Measurements from ENCODE around the gene ANO10. TPM values are rescaled to one million over a fixed set of nuclear protein-coding genes. Genes with fewer than 3 reads are reported as not detected.

Gene ANO10
- total RNA-seq, 1 experiment from 2014 or later: 23.7 TPM

DNA sequence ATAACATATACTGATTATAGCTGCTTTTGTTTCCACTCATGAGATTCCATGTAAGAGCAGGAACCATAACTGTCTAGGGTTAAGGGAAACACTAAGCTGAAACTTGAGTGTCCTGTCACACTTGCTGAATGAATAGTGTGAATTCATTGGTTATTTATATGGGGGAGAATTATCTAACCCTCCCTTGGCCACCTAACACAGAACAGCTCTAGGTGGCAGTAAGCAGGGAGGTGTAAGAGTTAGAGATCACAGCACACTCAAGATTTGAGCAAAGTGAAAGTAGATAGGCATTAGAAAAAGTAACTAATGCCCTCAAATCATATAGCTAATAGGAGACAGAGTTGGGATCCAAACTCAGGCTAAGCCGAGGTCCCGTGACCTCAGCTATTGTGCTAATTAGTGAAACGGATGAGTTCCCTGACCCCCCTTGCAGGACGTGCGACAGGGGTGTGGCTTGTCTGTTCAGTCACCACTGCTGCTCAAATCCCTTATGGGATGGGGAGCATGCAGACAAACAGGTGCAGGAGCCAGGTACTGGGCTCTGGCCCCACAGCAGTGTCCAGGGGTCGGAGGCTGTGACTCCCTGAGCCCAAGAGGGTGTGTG, 27.7 kb upstream of the ANO10 start:
- Histone ChIP-seq H2AFZ (ENCODE audit: low read length) (no peak overlapping the region), H3K9ac (ENCODE audit: low read length) (no peak overlapping the region), H3K27me3 (ENCODE audit: low read length) (no peaks in the 10 kb centered on the region), H3F3A (ENCODE audit: low read length, unreplicated experiment) (no peaks in the 10 kb centered on the region), H3K9me3 (ENCODE audit: low read length) (no peaks in the 10 kb centered on the region), H3K36me3 (ENCODE audit: low read depth, low read length) (no peaks in the 10 kb centered on the region), H4K20me1 (ENCODE audit: low read length) (no peaks in the 10 kb centered on the region), H3K27ac (ENCODE audit: low read length) (no peak overlapping the region), H3K4me2 (ENCODE audit: low read length) (no peak overlapping the region), H3K4me1 (ENCODE audit: insufficient read depth, low read length) (no peaks in the 10 kb centered on the region; the same call in 1 of the 2 replicates), H3K9me2 (replicated peaks; ENCODE audit: low read length) (no peaks in the 10 kb centered on the region), H3K4me3 (ENCODE audit: low read length) (no peak overlapping the region), H3K79me2 (ENCODE audit: low read length) (no peaks in the 10 kb centered on the region)
- DNase-seq (no peak), ATAC-seq (no peak)
- ChIA-PET CTCF (no interaction called here), POLR2A (ENCODE audit: unreplicated experiment) (no interaction called here)
- no TSS peak for BruUV-seq (replicated peaks)
- TF ChIP-seq EZH2 (IDR thresholded peaks at IDR 0.05; ENCODE audit: low read length, unreplicated experiment): no peak
- TF ChIP-seq, protein P1, sequence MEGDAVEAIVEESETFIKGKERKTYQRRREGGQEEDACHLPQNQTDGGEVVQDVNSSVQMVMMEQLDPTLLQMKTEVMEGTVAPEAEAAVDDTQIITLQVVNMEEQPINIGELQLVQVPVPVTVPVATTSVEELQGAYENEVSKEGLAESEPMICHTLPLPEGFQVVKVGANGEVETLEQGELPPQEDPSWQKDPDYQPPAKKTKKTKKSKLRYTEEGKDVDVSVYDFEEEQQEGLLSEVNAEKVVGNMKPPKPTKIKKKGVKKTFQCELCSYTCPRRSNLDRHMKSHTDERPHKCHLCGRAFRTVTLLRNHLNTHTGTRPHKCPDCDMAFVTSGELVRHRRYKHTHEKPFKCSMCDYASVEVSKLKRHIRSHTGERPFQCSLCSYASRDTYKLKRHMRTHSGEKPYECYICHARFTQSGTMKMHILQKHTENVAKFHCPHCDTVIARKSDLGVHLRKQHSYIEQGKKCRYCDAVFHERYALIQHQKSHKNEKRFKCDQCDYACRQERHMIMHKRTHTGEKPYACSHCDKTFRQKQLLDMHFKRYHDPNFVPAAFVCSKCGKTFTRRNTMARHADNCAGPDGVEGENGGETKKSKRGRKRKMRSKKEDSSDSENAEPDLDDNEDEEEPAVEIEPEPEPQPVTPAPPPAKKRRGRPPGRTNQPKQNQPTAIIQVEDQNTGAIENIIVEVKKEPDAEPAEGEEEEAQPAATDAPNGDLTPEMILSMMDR (conservative IDR thresholded peaks at IDR 0.05; ENCODE audit: low read depth, low read length): no peak
- no peak for TF ChIP-seq EZH2phosphoT487 (IDR thresholded peaks at IDR 0.05; ENCODE audit: borderline replicate concordance, low read length)
- intact Hi-C loops (cut with micrococcal nuclease): no loop called here

DNA sequence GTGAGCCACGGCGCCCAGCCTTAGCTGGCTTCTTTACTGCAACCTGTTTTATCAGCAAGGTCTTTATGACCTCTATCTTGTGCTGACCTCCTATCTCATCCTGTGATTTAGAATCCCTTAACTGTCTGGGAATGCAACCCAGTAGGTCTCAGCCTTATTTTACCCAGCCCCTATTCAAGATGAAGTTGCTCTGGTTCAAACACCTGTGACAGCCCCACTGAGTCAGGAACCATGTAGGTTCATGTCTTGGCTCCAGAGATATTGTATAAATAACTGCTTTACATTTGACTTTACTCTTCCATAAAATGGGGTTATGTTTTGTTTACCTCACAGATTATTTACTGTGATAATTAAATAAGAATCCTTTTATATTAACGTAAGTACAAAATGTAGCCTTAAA, 27.1 kb upstream of the ANO10 start:
- Histone ChIP-seq H3K9ac (ENCODE audit: low read length) (no peak overlapping the region), H3K36me3 (ENCODE audit: low read depth, low read length) (no peaks in the 10 kb centered on the region), H4K20me1 (ENCODE audit: low read length) (no peaks in the 10 kb centered on the region), H3K27me3 (ENCODE audit: low read length) (no peaks in the 10 kb centered on the region), H3K79me2 (ENCODE audit: low read length) (no peaks in the 10 kb centered on the region), H3K4me2 (ENCODE audit: low read length) (no peak overlapping the region), H3K4me1 (ENCODE audit: insufficient read depth, low read length) (no peaks in the 10 kb centered on the region; the same call in 1 of the 2 replicates), H3K27ac (ENCODE audit: low read length) (no peak overlapping the region), H2AFZ (ENCODE audit: low read length) (no peak overlapping the region), H3K4me3 (ENCODE audit: low read length) (no peak overlapping the region), H3K9me2 (replicated peaks; ENCODE audit: low read length) (no peaks in the 10 kb centered on the region), H3K9me3 (ENCODE audit: low read length) (no peaks in the 10 kb centered on the region), H3F3A (ENCODE audit: low read length, unreplicated experiment) (no peaks in the 10 kb centered on the region)
- ATAC-seq: no peak
- no peak for TF ChIP-seq EZH2phosphoT487 (IDR thresholded peaks at IDR 0.05; ENCODE audit: borderline replicate concordance, low read length)
- TF ChIP-seq EZH2 (IDR thresholded peaks at IDR 0.05; ENCODE audit: low read length, unreplicated experiment): no peak
- TF ChIP-seq, protein P1 (conservative IDR thresholded peaks at IDR 0.05; ENCODE audit: low read depth, low read length): no peak
- no peak for DNase-seq
- POLR2A ChIA-PET (ENCODE audit: unreplicated experiment): no interaction called here
- intact Hi-C loops (cut with micrococcal nuclease): no loop called here
- no TSS peak for BruUV-seq (replicated peaks)
- CTCF ChIA-PET: no interaction called here

DNA sequence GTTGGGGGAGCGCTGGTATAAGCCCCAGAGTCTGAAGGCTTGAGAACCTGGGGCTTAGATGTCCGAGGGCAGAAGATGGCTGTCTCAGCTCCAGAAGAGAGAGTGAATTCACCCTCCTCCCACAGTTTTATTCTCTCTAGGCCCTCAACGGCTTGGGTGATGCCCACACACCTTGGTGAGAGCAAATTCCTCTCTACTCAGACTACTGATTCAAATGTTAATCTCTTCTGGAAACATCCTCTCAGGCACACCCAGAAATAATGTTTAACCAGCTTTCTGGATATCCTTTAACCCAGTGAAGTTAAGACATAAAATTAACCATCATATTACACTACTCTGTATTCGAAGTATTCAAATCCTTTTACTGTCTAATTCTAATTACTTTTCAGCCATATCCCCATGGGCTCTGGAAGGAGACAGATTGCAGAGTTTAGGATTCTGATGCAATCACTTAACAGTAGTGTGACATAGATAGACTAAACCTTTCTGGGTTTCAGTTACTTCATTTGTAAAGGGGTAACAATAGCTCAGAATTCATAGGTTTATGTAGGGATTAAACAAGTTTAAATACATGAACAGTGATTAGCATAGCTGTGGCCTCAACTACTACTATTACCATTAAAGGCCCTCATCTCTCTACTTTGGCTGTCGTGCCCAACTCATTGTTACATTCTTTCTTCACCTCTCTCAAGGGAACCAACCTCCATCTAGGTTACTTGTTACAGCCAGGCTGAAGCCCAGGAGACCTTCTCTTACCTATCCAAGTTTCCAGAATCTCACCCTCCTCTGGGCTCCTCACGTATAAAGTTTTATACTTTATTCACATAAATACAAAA, 25.7 kb upstream of the ANO10 start:
- TF ChIP-seq EZH2phosphoT487 (IDR thresholded peaks at IDR 0.05; ENCODE audit: borderline replicate concordance, low read length) (no peak), EZH2 (IDR thresholded peaks at IDR 0.05; ENCODE audit: low read length, unreplicated experiment) (no peak)
- TF ChIP-seq, protein P1 (conservative IDR thresholded peaks at IDR 0.05; ENCODE audit: low read depth, low read length): no peak
- H3K79me2 ChIP-seq (ENCODE audit: low read length): no peaks in the 10 kb centered on the region
- no peak overlapping the region for H3K9ac ChIP-seq (ENCODE audit: low read length)
- no peaks in the 10 kb centered on the region for H3K36me3 ChIP-seq (ENCODE audit: low read depth, low read length)
- H3K4me1 ChIP-seq (ENCODE audit: insufficient read depth, low read length): no peaks in the 10 kb centered on the region; the same call in 1 of the 2 replicates
- intact Hi-C loops (cut with micrococcal nuclease): no loop called here
- H3K9me3 ChIP-seq (ENCODE audit: low read length): no peaks in the 10 kb centered on the region
- no peak overlapping the region for H3K4me2 ChIP-seq (ENCODE audit: low read length)
- BruUV-seq (replicated peaks): no TSS peak
- no peaks in the 10 kb centered on the region for H3F3A ChIP-seq (ENCODE audit: low read length, unreplicated experiment)
- CTCF ChIA-PET: no interaction called here
- POLR2A ChIA-PET (ENCODE audit: unreplicated experiment): no interaction called here
- H3K27ac ChIP-seq (ENCODE audit: low read length): no peak overlapping the region
- H3K9me2 ChIP-seq (replicated peaks; ENCODE audit: low read length): no peaks in the 10 kb centered on the region
- DNase-seq (no peak), ATAC-seq (no peak)
- no peak overlapping the region for H2AFZ ChIP-seq (ENCODE audit: low read length)
- H4K20me1 ChIP-seq (ENCODE audit: low read length): no peaks in the 10 kb centered on the region
- H3K4me3 ChIP-seq (ENCODE audit: low read length): no peak overlapping the region
- H3K27me3 ChIP-seq (ENCODE audit: low read length): no peaks in the 10 kb centered on the region
